Measurements from ENCODE around the gene IQGAP2. TPM values are rescaled to one million over a fixed set of nuclear protein-coding genes. Genes with fewer than 3 reads are reported as not detected.

IQGAP2 gene
- total RNA-seq, 6 donors from 2014 or later, result 24.3 to 57.6 (median 28.9) TPM

- Histone ChIP-seq H3K4me1 (peaks cover 3 to 17% (median 8%) of the 10 kb centered on the region in 4 donors), H3K9me3 (no peaks in the 10 kb centered on the region), H3K27ac (no peak overlapping the region), H3K36me3 (no peaks in the 10 kb centered on the region), H3K4me3 (no peak overlapping the region), H3K27me3 (peaks cover 0 to 9% (median 0%) of the 10 kb centered on the region in 4 donors)
- DNase-seq, result no peak
- no peak for TF ChIP-seq EP300 (IDR thresholded peaks at IDR 0.05)
- no peak for TF ChIP-seq CTCF (IDR thresholded peaks at IDR 0.05)
- TF ChIP-seq POLR2AphosphoS5 (IDR thresholded peaks at IDR 0.05), result no peak
- TF ChIP-seq POLR2A (IDR thresholded peaks at IDR 0.05), result no peak
- no peak for ATAC-seq (ENCODE audit: low FRiP score in 2 of 2)
- WGBS, 2 donors, result 53 to 55% methylated on average over 10 of the region's 10 CpGs
Observed at GRCh38 chr5:76720988-76721569, 318.0 kb downstream of the IQGAP2 start.

- Histone ChIP-seq H3K27me3 (no peaks in the 10 kb centered on the region), H3K4me1 (peaks cover 0 to 2% (median 0%) of the 10 kb centered on the region in 4 donors), H3K36me3 (no peaks in the 10 kb centered on the region), H3K9me3 (no peaks in the 10 kb centered on the region), H3K4me3 (no peak overlapping the region), H3K27ac (no peak overlapping the region)
- TF ChIP-seq POLR2AphosphoS5 (IDR thresholded peaks at IDR 0.05) (no peak), CTCF (IDR thresholded peaks at IDR 0.05) (no peak), POLR2A (IDR thresholded peaks at IDR 0.05) (no peak), EP300 (IDR thresholded peaks at IDR 0.05) (no peak)
- DNase-seq, result no peak
- 88 to 100% methylated on average over 1 of the region's 1 CpG for WGBS, 2 donors
- ATAC-seq (ENCODE audit: low FRiP score in 2 of 2), result no peak
Observed at GRCh38 chr5:76723266-76723665, 320.2 kb downstream of the IQGAP2 start.

- ATAC-seq (ENCODE audit: low FRiP score in 2 of 2), result no peak
- Histone ChIP-seq H3K27me3 (no peaks in the 10 kb centered on the region), H3K9me3 (peaks cover 0 to 3% (median 0%) of the 10 kb centered on the region in 4 donors)
Observed at GRCh38 chr5:76723906-76724305, 320.8 kb downstream of the IQGAP2 start.

GRCh38 chr5:76724871-76725270 lies 321.8 kb downstream of the IQGAP2 start:
- Histone ChIP-seq H3K4me3 (no peak overlapping the region), H3K27ac (no peak overlapping the region), H3K27me3 (no peaks in the 10 kb centered on the region), H3K4me1 (no peaks in the 10 kb centered on the region), H3K36me3 (no peaks in the 10 kb centered on the region), H3K9me3 (peaks cover 0 to 11% (median 2%) of the 10 kb centered on the region in 4 donors)
- ATAC-seq (ENCODE audit: low FRiP score in 2 of 2), result no peak
- no peak for DNase-seq
- 77 to 91% methylated on average over 4 of the region's 4 CpGs for WGBS, 2 donors
- TF ChIP-seq POLR2AphosphoS5 (IDR thresholded peaks at IDR 0.05) (no peak), CTCF (IDR thresholded peaks at IDR 0.05) (no peak), EP300 (IDR thresholded peaks at IDR 0.05) (no peak), POLR2A (IDR thresholded peaks at IDR 0.05) (no peak)

More at GRCh38 chr5:76723906-76724305, 320.8 kb downstream of the IQGAP2 start:
- no peak overlapping the region for H3K4me3 ChIP-seq
- no peak for TF ChIP-seq CTCF (IDR thresholded peaks at IDR 0.05)
- TF ChIP-seq POLR2AphosphoS5 (IDR thresholded peaks at IDR 0.05), result no peak
- no peak for TF ChIP-seq POLR2A (IDR thresholded peaks at IDR 0.05)
- TF ChIP-seq EP300 (IDR thresholded peaks at IDR 0.05), result no peak
- WGBS, 2 donors, result 95 to 100% methylated on average over 1 of the region's 1 CpG
- H3K27ac ChIP-seq, result no peak overlapping the region
- no peak for DNase-seq
- no peaks in the 10 kb centered on the region for H3K36me3 ChIP-seq
- no peaks in the 10 kb centered on the region for H3K4me1 ChIP-seq

GRCh38 chr5:76728965-76729364 lies 325.9 kb downstream of the IQGAP2 start:
- H3K27ac ChIP-seq, result no peak overlapping the region
- TF ChIP-seq POLR2A (IDR thresholded peaks at IDR 0.05) (no peak), CTCF (IDR thresholded peaks at IDR 0.05) (no peak), EP300 (IDR thresholded peaks at IDR 0.05) (no peak), POLR2AphosphoS5 (IDR thresholded peaks at IDR 0.05) (no peak)
- peaks cover 0 to under 1% (median 0%) of the 10 kb centered on the region in 4 donors for H3K36me3 ChIP-seq
- peaks cover 0 to 11% (median 9%) of the 10 kb centered on the region in 4 donors for H3K9me3 ChIP-seq
- no peak overlapping the region for H3K4me3 ChIP-seq
- WGBS, 2 donors, result 80 to 82% methylated on average over 4 of the region's 4 CpGs
- ATAC-seq (ENCODE audit: low FRiP score in 2 of 2) (no peak), DNase-seq (no peak)
- no peaks in the 10 kb centered on the region for H3K27me3 ChIP-seq
- H3K4me1 ChIP-seq, result no peaks in the 10 kb centered on the region
